Activated CD4-positive, alpha-beta T cell treated with anti-CD3 and anti-CD28 coated beads, Interleukin-2, Interleukin-6, amounts not matched to agents 100 ng/mL and 50 ng/mL, durations not matched to agents 16 hours and 8 hours (primary cell): ENCODE data around the gene ZNF320.
"Not testable (repeated sequence)": the region's sequence is repeated elsewhere in the genome, so short reads cannot be mapped to it uniquely, and the experiment has no call there.

Experiments
- DNase-seq: peaks from one replicate; pipeline ENCODE4 v3.0.0-alpha.2; 2020

ZNF320 gene

GRCh38 chr19:52897138-52897935 is at the start of gene ZNF320:
TSS of gene ZNF320 (minus strand) at chr19:52897635. CDS start at chr19:52890255, 7,380 bp downstream.
- DNase-seq, result peak; percentile 78

- no peak for DNase-seq
Measured at GRCh38 chr19:52946322-52947310, 49.2 kb upstream of the ZNF320 start.

- no peak for DNase-seq
Measured at GRCh38 chr19:52945652-52946321, 48.4 kb upstream of the ZNF320 start.

- DNase-seq, result not testable (repeated sequence)
Measured at GRCh38 chr19:52944703-52945493, 47.5 kb upstream of the ZNF320 start.

GRCh38 chr19:52943884-52944643 is 46.6 kb upstream of the ZNF320 start:
- DNase-seq, result no peak

- DNase-seq, result no peak
Measured at GRCh38 chr19:52943134-52943883, 45.9 kb upstream of the ZNF320 start.

GRCh38 chr19:52942386-52943133 is 45.1 kb upstream of the ZNF320 start:
- peak; percentile 86 for DNase-seq

- peak; percentile 3 for DNase-seq
Measured at GRCh38 chr19:52941941-52942385, 44.5 kb upstream of the ZNF320 start.

- DNase-seq, result not testable (repeated sequence)
Measured at GRCh38 chr19:52941523-52941922, 44.1 kb upstream of the ZNF320 start.

GRCh38 chr19:52940905-52941304 is 43.5 kb upstream of the ZNF320 start:
- DNase-seq, result not testable (repeated sequence)

- no peak for DNase-seq
Measured at GRCh38 chr19:52938761-52939160, 41.3 kb upstream of the ZNF320 start.

- no peak for DNase-seq
Measured at GRCh38 chr19:52936954-52937325, 39.5 kb upstream of the ZNF320 start.

- no peak for DNase-seq
Measured at GRCh38 chr19:52936151-52936953, 38.9 kb upstream of the ZNF320 start.

GRCh38 chr19:52935434-52935833 is 38.0 kb upstream of the ZNF320 start:
- DNase-seq, result no peak

- DNase-seq, result not testable (repeated sequence)
Measured at GRCh38 chr19:52924641-52925040, 27.2 kb upstream of the ZNF320 start.

- no peak for DNase-seq
Measured at GRCh38 chr19:52923778-52924593, 26.6 kb upstream of the ZNF320 start.

- DNase-seq, result peak; percentile 69
Measured at GRCh38 chr19:52922841-52923777, 25.7 kb upstream of the ZNF320 start, which contains the start of gene ZNF888. TSS of gene ZNF888 (minus strand) at chr19:52923428. CDS start at chr19:52917873, 5,555 bp downstream.
